GM12873 (cell line): ENCODE results near the gene DTNA.

Source experiments
- TF ChIP-seq, protein P1 (sequence below): IDR thresholded peaks from 2 replicates; pipeline ENCODE4 v1.5.1; 2012; ENCODE audit warnings: low read depth, mild to moderate bottlenecking, moderate library complexity, low read length, control low read depth; ENCODE audit not compliant: insufficient read depth; ENCODE audit errors: missing control alignments

DTNA gene

DNA sequence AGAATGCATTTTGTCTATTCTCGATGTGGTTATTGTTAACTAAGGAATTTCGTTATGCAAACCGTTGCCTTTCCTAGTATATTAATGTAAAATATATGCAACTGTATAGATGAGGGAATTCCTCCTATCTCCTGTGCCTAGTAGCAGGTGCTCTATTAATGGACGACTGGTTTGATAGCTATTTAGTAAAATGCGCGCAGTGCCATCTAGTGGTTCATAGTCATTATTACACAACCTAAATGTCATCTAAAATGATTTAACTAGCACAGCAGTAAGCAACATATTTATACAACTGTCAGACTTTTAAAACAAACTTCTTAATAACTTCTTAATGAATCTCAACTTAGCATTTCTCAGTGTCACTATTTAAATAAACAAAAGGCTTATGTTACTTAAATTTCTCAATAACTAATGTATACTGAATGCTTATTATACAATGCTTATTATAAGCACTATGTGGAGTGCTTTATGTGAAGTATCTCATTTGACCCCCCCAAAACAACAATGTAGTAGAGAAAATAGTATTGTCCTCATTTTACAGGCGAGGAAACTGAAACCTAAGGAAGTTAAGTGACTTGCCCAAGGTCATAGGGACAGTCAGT, 77.9 kb downstream of the DTNA start:
- TF ChIP-seq, protein P1, sequence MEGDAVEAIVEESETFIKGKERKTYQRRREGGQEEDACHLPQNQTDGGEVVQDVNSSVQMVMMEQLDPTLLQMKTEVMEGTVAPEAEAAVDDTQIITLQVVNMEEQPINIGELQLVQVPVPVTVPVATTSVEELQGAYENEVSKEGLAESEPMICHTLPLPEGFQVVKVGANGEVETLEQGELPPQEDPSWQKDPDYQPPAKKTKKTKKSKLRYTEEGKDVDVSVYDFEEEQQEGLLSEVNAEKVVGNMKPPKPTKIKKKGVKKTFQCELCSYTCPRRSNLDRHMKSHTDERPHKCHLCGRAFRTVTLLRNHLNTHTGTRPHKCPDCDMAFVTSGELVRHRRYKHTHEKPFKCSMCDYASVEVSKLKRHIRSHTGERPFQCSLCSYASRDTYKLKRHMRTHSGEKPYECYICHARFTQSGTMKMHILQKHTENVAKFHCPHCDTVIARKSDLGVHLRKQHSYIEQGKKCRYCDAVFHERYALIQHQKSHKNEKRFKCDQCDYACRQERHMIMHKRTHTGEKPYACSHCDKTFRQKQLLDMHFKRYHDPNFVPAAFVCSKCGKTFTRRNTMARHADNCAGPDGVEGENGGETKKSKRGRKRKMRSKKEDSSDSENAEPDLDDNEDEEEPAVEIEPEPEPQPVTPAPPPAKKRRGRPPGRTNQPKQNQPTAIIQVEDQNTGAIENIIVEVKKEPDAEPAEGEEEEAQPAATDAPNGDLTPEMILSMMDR: peak; percentile 56

DNA sequence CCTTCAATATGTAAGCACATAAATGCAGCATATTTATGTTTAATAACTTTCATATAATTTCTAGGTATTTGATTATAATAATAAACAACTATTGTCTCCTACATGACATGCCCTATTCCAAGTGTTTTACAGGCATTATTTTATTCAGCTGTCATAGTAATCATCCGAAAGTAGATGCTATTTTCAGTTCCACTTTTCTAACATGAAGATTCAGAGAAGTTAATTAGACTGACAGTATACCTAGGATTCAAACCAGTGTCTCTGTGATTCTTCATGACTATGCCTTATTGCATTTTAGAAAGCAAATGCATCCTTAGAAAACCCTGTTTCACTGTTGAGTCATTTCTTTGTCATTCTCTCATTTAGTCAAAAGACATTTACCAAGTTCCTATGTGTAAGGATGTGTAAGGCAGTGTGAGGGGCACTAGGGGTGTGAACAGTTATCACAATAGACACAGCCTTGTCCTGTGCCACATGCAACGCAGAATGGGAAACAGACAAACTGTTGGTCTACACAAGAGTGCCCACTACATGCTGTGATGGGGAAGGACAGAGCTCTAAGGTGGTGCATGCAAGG, 79.8 kb downstream of the DTNA start:
- TF ChIP-seq, protein P1: no peak

DNA sequence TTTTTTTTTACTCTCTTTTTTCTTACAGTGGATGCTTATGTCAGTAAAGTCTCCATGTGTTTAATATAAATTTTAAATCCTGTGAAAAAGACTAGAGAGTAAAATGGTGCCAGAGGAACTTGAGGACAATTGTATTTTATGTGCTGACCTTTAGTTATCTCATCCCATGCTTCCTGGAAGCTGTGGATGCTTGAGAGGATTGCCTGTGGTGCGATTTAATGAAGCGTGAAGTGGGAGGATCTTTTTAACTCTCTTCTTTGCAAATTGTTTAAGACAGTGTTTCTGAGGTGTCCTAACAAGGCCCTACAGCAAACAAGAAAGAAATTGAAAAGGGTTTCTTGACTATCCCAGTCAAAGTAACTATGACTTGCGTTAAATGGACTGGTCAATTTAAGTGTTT, 84.2 kb downstream of the DTNA start:
- TF ChIP-seq, protein P1: no peak

GRCh38 chr18:34795070-34795732, 85.1 kb downstream of the DTNA start:
- TF ChIP-seq, protein P1: no peak

- TF ChIP-seq, protein P1: no peak
These were observed 86.0 kb downstream of the DTNA start for GRCh38 chr18:34796035-34796657.

DNA sequence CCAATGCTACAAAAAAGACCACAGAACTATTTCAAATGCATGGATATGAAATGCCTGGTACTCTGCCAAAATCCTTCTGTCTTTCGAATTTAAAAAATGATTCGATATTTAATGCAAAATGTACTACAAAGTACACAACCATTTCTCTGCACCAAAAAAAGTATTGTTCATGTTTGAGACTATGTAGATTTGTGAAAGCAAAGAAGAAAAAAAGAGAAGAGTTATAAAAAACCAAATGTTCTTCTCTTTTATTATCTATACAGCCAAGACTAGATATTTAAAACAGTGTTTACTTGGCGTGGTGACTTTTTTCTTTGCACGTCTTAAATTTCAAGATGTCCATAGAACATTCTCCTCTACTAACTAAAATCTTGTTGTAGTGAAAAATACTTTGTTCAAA, 89.2 kb downstream of the DTNA start:
- TF ChIP-seq, protein P1: no peak

DNA sequence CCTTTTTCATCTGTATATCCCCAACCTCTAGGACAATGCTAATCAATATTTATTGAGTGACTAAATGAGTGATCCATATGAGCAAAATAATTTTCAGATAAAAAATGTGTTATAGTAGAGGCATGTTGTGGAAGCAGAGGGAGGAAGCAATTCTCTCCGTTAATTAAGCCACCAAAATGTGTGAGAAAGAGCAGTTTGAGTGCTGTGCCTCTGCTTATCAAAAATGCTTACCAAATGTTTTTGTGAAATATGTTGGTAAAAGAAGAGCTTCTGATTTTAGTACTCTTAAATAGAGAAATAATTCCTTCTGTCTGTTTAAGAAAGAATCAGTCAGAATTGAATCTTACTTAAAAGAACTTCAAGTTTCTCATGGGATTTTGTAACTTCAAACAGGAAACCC, 90.3 kb downstream of the DTNA start:
- TF ChIP-seq, protein P1: no peak
